ENCODE measurements around the gene DYNC1I1.

- TF ChIP-seq CTCF (conservative IDR thresholded peaks at IDR 0.05) = no peak
- no peak for TF ChIP-seq ZFX (IDR thresholded peaks at IDR 0.05)
These were observed 178.3 kb downstream of the DYNC1I1 start for GRCh38 chr7:95950698-95951097.
